HCT116 (cell line): Measurements from ENCODE around the gene ZBED1.
A peak's percentile ranks its signal among the peaks of the same experiment; 100 is the strongest.

Experiments
- EGR1 ChIP-seq: IDR thresholded peaks from 2 replicates; pipeline ENCODE4 v1.6.1; 2012; ENCODE audit warnings: low read depth
- EZH2 ChIP-seq: fragments of 200-600 bp; sonication (generic); IDR thresholded peaks from 2 replicates; pipeline ENCODE4 v1.6.1; 2017; ENCODE audit warnings: antibody characterized with exemption, mixed run types
- POLR2A ChIP-seq: IDR thresholded peaks from 2 replicates; pipeline ENCODE4 v1.7.0; 2011; ENCODE audit warnings: borderline replicate concordance; ENCODE audit not compliant: insufficient read depth, insufficient read length; ENCODE audit errors: extremely low read depth
- YY1 ChIP-seq: IDR thresholded peaks from 2 replicates; pipeline ENCODE4 v1.6.1; 2011; ENCODE audit warnings: low read length, low read depth, moderate library complexity, mild to moderate bottlenecking; ENCODE audit not compliant: insufficient replicate concordance; ENCODE audit errors: extremely low read depth
- ZBTB33 ChIP-seq: IDR thresholded peaks from 2 replicates; pipeline ENCODE4 v1.6.1; 2011; ENCODE audit warnings: mild to moderate bottlenecking, low read length, moderate library complexity; ENCODE audit not compliant: insufficient replicate concordance; ENCODE audit errors: extremely low read depth
- TF ChIP-seq, protein P1 (sequence below), 3 experiments: fragments of 200-600 bp in 1 of 3; sonication (generic) in 1 of 3; IDR thresholded peaks in 2 of 3; conservative IDR thresholded peaks in 1 of 3; 2 replicates each; pipeline ENCODE4 v1.5.1; 2012 to 2017; ENCODE audit warnings: low read depth in 2 of 3, low read length in 2 of 3, antibody characterized with exemption in 1 of 3, borderline replicate concordance in 1 of 3, control low read depth in 1 of 3, mild to moderate bottlenecking in 1 of 3, mixed read lengths in 1 of 3, mixed run types in 1 of 3, moderate library complexity in 1 of 3; ENCODE audit not compliant: insufficient read depth in 1 of 3

DNA sequence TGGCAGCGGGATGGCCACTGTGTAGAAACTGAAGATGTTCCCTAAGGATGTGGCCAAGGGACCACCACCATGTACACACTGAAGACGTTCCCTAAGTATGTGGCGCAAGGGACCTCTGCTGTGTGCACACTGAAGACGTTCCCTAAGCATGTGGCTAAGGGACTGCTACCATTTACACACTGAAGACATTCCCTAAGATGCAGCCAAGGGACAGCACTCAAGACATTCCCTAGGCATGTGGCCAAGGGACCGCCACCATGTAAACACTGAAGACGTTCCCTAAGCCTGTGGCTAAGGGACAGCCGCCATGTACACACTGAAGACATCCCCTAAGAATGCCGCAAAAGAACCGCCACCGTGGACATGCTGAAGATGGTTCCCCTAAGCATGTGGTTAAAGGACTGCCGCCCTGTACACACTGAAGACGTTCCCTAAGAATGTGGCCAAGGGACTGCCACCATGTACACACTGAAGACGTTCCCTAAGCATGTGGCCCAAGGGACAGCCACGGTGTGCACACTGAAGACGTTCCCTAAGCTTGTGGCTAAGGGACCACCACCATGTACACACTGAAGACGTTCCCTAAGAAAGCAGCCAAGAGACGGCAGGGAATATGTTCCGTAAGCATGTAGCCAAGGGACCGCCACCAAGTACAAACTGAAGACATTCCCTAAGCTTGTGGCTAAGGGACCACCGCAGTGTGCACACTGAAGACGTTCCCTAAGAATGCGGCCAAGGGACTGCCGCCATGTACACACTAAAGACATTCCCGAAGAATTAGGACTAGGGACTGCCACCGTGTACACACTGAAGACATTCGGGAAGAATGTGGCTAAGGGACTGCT, 43.3 kb downstream of the ZBED1 start:
- TF ChIP-seq ZBTB33 (peak; percentile 63), YY1 (peak; percentile 81), EGR1 (no peak), EZH2 (no peak), POLR2A (no peak)
- TF ChIP-seq, protein P1, sequence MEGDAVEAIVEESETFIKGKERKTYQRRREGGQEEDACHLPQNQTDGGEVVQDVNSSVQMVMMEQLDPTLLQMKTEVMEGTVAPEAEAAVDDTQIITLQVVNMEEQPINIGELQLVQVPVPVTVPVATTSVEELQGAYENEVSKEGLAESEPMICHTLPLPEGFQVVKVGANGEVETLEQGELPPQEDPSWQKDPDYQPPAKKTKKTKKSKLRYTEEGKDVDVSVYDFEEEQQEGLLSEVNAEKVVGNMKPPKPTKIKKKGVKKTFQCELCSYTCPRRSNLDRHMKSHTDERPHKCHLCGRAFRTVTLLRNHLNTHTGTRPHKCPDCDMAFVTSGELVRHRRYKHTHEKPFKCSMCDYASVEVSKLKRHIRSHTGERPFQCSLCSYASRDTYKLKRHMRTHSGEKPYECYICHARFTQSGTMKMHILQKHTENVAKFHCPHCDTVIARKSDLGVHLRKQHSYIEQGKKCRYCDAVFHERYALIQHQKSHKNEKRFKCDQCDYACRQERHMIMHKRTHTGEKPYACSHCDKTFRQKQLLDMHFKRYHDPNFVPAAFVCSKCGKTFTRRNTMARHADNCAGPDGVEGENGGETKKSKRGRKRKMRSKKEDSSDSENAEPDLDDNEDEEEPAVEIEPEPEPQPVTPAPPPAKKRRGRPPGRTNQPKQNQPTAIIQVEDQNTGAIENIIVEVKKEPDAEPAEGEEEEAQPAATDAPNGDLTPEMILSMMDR (IDR thresholded peaks at IDR 0.05 in 2 of 3, conservative IDR thresholded peaks at IDR 0.05 in 1 of 3; ENCODE audit: borderline replicate concordance in 1 of 3, insufficient read depth in 1 of 3, low read depth in 2 of 3, low read length in 2 of 3): no peak
